Measurements from ENCODE around the gene C13orf46.

C13orf46 gene

DNA sequence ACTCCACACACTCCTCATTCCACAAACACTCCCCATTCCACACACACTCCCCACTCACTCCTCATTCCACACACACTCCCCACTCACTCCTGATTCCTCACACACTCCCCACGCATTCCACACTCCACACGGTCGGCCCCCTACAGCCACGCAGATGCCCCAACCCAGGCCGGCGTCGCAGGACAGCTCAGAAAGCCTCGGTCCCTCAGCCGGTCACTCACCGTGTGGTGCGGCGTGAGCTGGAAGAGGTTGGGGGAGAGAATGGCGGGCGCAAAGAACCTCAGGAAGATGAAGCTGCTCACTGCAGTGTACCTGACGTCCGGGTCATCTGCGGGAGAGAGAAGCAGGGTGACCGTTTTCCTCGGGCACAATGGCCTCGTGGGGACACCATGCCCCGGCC lies 39.0 kb upstream of the C13orf46 start:
- H3K4ac ChIP-seq (ENCODE audit: low read depth, low read length): no peak overlapping the region
- no peak for DNase-seq
- no peaks in the 10 kb centered on the region for H3K79me2 ChIP-seq (ENCODE audit: control insufficient read depth, insufficient read depth, low read length)
- H3K4me2 ChIP-seq (ENCODE audit: low read length): no peak overlapping the region
- no peak overlapping the region for H2AK5ac ChIP-seq (ENCODE audit: low read length)
- H2BK5ac ChIP-seq (ENCODE audit: low read length): no peak overlapping the region
- no peaks in the 10 kb centered on the region for H3K4me1 ChIP-seq (ENCODE audit: control insufficient read depth, low read depth, low read length)
- no peak overlapping the region for H3K9ac ChIP-seq (ENCODE audit: low read length)
- no peak overlapping the region for H3K23ac ChIP-seq (ENCODE audit: low read length)
- H2BK120ac ChIP-seq (ENCODE audit: low read depth, low read length): no peak overlapping the region
- no peak overlapping the region for H3K27ac ChIP-seq (ENCODE audit: low read depth, low read length)
- H4K8ac ChIP-seq (ENCODE audit: low read depth, low read length): no peak overlapping the region
- no peak overlapping the region for H3K56ac ChIP-seq (ENCODE audit: low read length)
- no peak overlapping the region for H2BK15ac ChIP-seq (replicated peaks; ENCODE audit: low read depth)
- WGBS (ENCODE audit: extremely low coverage, insufficient coverage, low lambda C conversion rate): 100% methylated on average over 2 of the region's 21 CpGs
- no peaks in the 10 kb centered on the region for H3K27me3 ChIP-seq (ENCODE audit: insufficient read depth, low read length, poor library complexity)
- no peaks in the 10 kb centered on the region for H3K79me1 ChIP-seq (ENCODE audit: low read length)
- no peak overlapping the region for H3K18ac ChIP-seq (ENCODE audit: low read length)
- H3K4me3 ChIP-seq (ENCODE audit: low read length): no peak overlapping the region
- H3K36me3 ChIP-seq (ENCODE audit: control insufficient read depth, insufficient read depth, low read length): no peaks in the 10 kb centered on the region
- H4K5ac ChIP-seq (ENCODE audit: low read length): no peak overlapping the region

DNA sequence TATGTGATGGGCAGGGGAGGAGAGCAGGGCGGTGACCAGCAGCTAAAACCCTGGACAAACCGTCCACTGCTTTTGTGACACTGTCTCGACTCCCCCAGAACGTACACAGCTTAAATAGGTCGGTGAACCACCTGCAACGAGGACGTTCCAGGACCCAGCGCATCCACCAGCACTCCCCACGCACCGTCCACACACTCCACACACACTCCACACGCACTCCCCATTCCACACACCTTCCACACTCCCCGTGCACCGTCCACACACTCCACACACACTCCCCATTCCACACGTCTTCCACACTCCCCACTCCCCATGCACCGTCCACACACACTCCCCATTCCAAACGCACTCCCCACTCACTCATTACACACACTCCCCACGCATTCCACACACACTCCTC lies 38.3 kb upstream of the C13orf46 start:
- 100% methylated on average over 6 of the region's 17 CpGs for WGBS (ENCODE audit: extremely low coverage, insufficient coverage, low lambda C conversion rate)
- H3K4me3 ChIP-seq (ENCODE audit: low read length): no peak overlapping the region

GRCh38 chr13:114011226-114011625 lies 37.4 kb upstream of the C13orf46 start:
- no peak overlapping the region for H2BK120ac ChIP-seq (ENCODE audit: low read depth, low read length)
- no peak overlapping the region for H4K5ac ChIP-seq (ENCODE audit: low read length)
- H2BK15ac ChIP-seq (replicated peaks; ENCODE audit: low read depth): no peak overlapping the region
- no CpG with 5 or more reads among the region's 19 CpGs for WGBS (ENCODE audit: extremely low coverage, insufficient coverage, low lambda C conversion rate)
- H3K27me3 ChIP-seq (ENCODE audit: insufficient read depth, low read length, poor library complexity): no peaks in the 10 kb centered on the region
- H4K8ac ChIP-seq (ENCODE audit: low read depth, low read length): no peak overlapping the region
- H3K23ac ChIP-seq (ENCODE audit: low read length): no peak overlapping the region
- no peaks in the 10 kb centered on the region for H3K79me2 ChIP-seq (ENCODE audit: control insufficient read depth, insufficient read depth, low read length)
- H3K9ac ChIP-seq (ENCODE audit: low read length): no peak overlapping the region
- H3K4me3 ChIP-seq (ENCODE audit: low read length): no peak overlapping the region
- no peak overlapping the region for H2AK5ac ChIP-seq (ENCODE audit: low read length)
- no peak overlapping the region for H3K18ac ChIP-seq (ENCODE audit: low read length)
- no peaks in the 10 kb centered on the region for H3K4me1 ChIP-seq (ENCODE audit: control insufficient read depth, low read depth, low read length)
- H3K36me3 ChIP-seq (ENCODE audit: control insufficient read depth, insufficient read depth, low read length): no peaks in the 10 kb centered on the region
- DNase-seq: no peak
- no peak overlapping the region for H2BK5ac ChIP-seq (ENCODE audit: low read length)
- H3K4ac ChIP-seq (ENCODE audit: low read depth, low read length): no peak overlapping the region
- H3K27ac ChIP-seq (ENCODE audit: low read depth, low read length): no peak overlapping the region
- H3K4me2 ChIP-seq (ENCODE audit: low read length): no peak overlapping the region
- H3K79me1 ChIP-seq (ENCODE audit: low read length): no peaks in the 10 kb centered on the region
- H3K56ac ChIP-seq (ENCODE audit: low read length): no peak overlapping the region

More for the DNA sequence above, 38.3 kb upstream of the C13orf46 start:
- no peak overlapping the region for H2BK15ac ChIP-seq (replicated peaks; ENCODE audit: low read depth)
- no peak overlapping the region for H3K4me2 ChIP-seq (ENCODE audit: low read length)
- H3K36me3 ChIP-seq (ENCODE audit: control insufficient read depth, insufficient read depth, low read length): no peaks in the 10 kb centered on the region
- H3K27ac ChIP-seq (ENCODE audit: low read depth, low read length): no peak overlapping the region
- no peak for DNase-seq
- H3K9ac ChIP-seq (ENCODE audit: low read length): no peak overlapping the region
- H3K23ac ChIP-seq (ENCODE audit: low read length): no peak overlapping the region
- H3K4ac ChIP-seq (ENCODE audit: low read depth, low read length): no peak overlapping the region
- no peak overlapping the region for H4K8ac ChIP-seq (ENCODE audit: low read depth, low read length)
- no peak overlapping the region for H2BK5ac ChIP-seq (ENCODE audit: low read length)
- no peak overlapping the region for H4K5ac ChIP-seq (ENCODE audit: low read length)
- H3K4me1 ChIP-seq (ENCODE audit: control insufficient read depth, low read depth, low read length): no peaks in the 10 kb centered on the region
- no peak overlapping the region for H2BK120ac ChIP-seq (ENCODE audit: low read depth, low read length)
- no peak overlapping the region for H2AK5ac ChIP-seq (ENCODE audit: low read length)
- no peaks in the 10 kb centered on the region for H3K27me3 ChIP-seq (ENCODE audit: insufficient read depth, low read length, poor library complexity)
- H3K56ac ChIP-seq (ENCODE audit: low read length): no peak overlapping the region
- no peaks in the 10 kb centered on the region for H3K79me2 ChIP-seq (ENCODE audit: control insufficient read depth, insufficient read depth, low read length)
- no peaks in the 10 kb centered on the region for H3K79me1 ChIP-seq (ENCODE audit: low read length)
- no peak overlapping the region for H3K18ac ChIP-seq (ENCODE audit: low read length)

GRCh38 chr13:114010401-114011101 lies 36.7 kb upstream of the C13orf46 start:
- no peak overlapping the region for H4K5ac ChIP-seq (ENCODE audit: low read length)
- no peaks in the 10 kb centered on the region for H3K4me1 ChIP-seq (ENCODE audit: control insufficient read depth, low read depth, low read length)
- H3K9ac ChIP-seq (ENCODE audit: low read length): no peak overlapping the region
- no peak overlapping the region for H2BK5ac ChIP-seq (ENCODE audit: low read length)
- no peak for DNase-seq
- no peak overlapping the region for H3K18ac ChIP-seq (ENCODE audit: low read length)
- H4K8ac ChIP-seq (ENCODE audit: low read depth, low read length): no peak overlapping the region
- WGBS (ENCODE audit: extremely low coverage, insufficient coverage, low lambda C conversion rate): no CpG with 5 or more reads among the region's 37 CpGs
- H3K27ac ChIP-seq (ENCODE audit: low read depth, low read length): no peak overlapping the region
- H2BK120ac ChIP-seq (ENCODE audit: low read depth, low read length): no peak overlapping the region
- H2BK15ac ChIP-seq (replicated peaks; ENCODE audit: low read depth): no peak overlapping the region
- no peaks in the 10 kb centered on the region for H3K27me3 ChIP-seq (ENCODE audit: insufficient read depth, low read length, poor library complexity)
- H3K4ac ChIP-seq (ENCODE audit: low read depth, low read length): no peak overlapping the region
- H3K36me3 ChIP-seq (ENCODE audit: control insufficient read depth, insufficient read depth, low read length): no peaks in the 10 kb centered on the region
- no peak overlapping the region for H3K4me3 ChIP-seq (ENCODE audit: low read length)
- H3K4me2 ChIP-seq (ENCODE audit: low read length): no peak overlapping the region
- no peak overlapping the region for H2AK5ac ChIP-seq (ENCODE audit: low read length)
- no peak overlapping the region for H3K23ac ChIP-seq (ENCODE audit: low read length)
- no peaks in the 10 kb centered on the region for H3K79me2 ChIP-seq (ENCODE audit: control insufficient read depth, insufficient read depth, low read length)
- no peaks in the 10 kb centered on the region for H3K79me1 ChIP-seq (ENCODE audit: low read length)
- H3K56ac ChIP-seq (ENCODE audit: low read length): no peak overlapping the region

GRCh38 chr13:114009590-114010400 lies 35.9 kb upstream of the C13orf46 start:
- Histone ChIP-seq H3K23ac (ENCODE audit: low read length) (no peak overlapping the region), H2BK5ac (ENCODE audit: low read length) (no peak overlapping the region), H3K9ac (ENCODE audit: low read length) (no peak overlapping the region), H4K5ac (ENCODE audit: low read length) (no peak overlapping the region), H3K79me1 (ENCODE audit: low read length) (no peaks in the 10 kb centered on the region), H2BK15ac (replicated peaks; ENCODE audit: low read depth) (no peak overlapping the region), H3K4me1 (ENCODE audit: control insufficient read depth, low read depth, low read length) (no peaks in the 10 kb centered on the region), H4K8ac (ENCODE audit: low read depth, low read length) (no peak overlapping the region), H3K27ac (ENCODE audit: low read depth, low read length) (no peak overlapping the region), H3K36me3 (ENCODE audit: control insufficient read depth, insufficient read depth, low read length) (no peaks in the 10 kb centered on the region), H3K27me3 (ENCODE audit: insufficient read depth, low read length, poor library complexity) (no peaks in the 10 kb centered on the region), H3K79me2 (ENCODE audit: control insufficient read depth, insufficient read depth, low read length) (no peaks in the 10 kb centered on the region), H3K4me2 (ENCODE audit: low read length) (no peak overlapping the region), H2AK5ac (ENCODE audit: low read length) (no peak overlapping the region), H3K56ac (ENCODE audit: low read length) (no peak overlapping the region), H2BK120ac (ENCODE audit: low read depth, low read length) (no peak overlapping the region), H3K4me3 (ENCODE audit: low read length) (no peak overlapping the region), H3K18ac (ENCODE audit: low read length) (no peak overlapping the region), H3K4ac (ENCODE audit: low read depth, low read length) (no peak overlapping the region)
- no peak for DNase-seq
- no CpG with 5 or more reads among the region's 31 CpGs for WGBS (ENCODE audit: extremely low coverage, insufficient coverage, low lambda C conversion rate)

Measured in mesendoderm (in vitro differentiated cells).